MM.1S (cell line): ENCODE measurements around the gene CSF3R.

ENCODE experiments used
- DNase-seq: peaks from one replicate; pipeline ENCODE4 v3.0.0-alpha.2; 2015
- H2AFZ ChIP-seq: fragments of 300-600 bp; sonication (generic); 2 replicates; pipeline ENCODE4 v1.6.0; 2016; ENCODE audit warnings: antibody characterized with exemption, low read length
- H3F3A ChIP-seq: fragments of 300-600 bp; sonication (generic); 2 replicates; pipeline ENCODE4 v1.6.1; 2016; ENCODE audit warnings: mild to moderate bottlenecking, antibody characterized with exemption, low read length, moderate library complexity, mixed read lengths; ENCODE audit not compliant: insufficient read depth
- H3K27ac ChIP-seq: fragments of 300-600 bp; sonication (generic); 2 replicates; pipeline ENCODE4 v1.5.1; 2016; ENCODE audit warnings: mild to moderate bottlenecking, low read length
- H3K27me3 ChIP-seq: fragments of 300-600 bp; sonication (generic); replicated peaks from 2 replicates; pipeline ENCODE4 v1.6.0; 2016; ENCODE audit warnings: low read length; ENCODE audit not compliant: insufficient read depth
- H3K36me3 ChIP-seq: fragments of 300-600 bp; sonication (generic); replicated peaks from 2 replicates; pipeline ENCODE4 v1.6.1; 2016; ENCODE audit warnings: mild to moderate bottlenecking, low read length, mixed read lengths; ENCODE audit not compliant: insufficient read depth
- H3K4me1 ChIP-seq: fragments of 300-600 bp; sonication (generic); 2 replicates; pipeline ENCODE4 v1.6.1; 2016; ENCODE audit warnings: low read length, mixed read lengths
- H3K4me2 ChIP-seq: fragments of 300-600 bp; sonication (generic); 2 replicates; pipeline ENCODE4 v1.6.0; 2016; ENCODE audit warnings: low read depth, low read length
- H3K4me3 ChIP-seq: fragments of 300-600 bp; sonication (generic); 2 replicates; pipeline ENCODE4 v1.5.1; 2016; ENCODE audit warnings: low read length, mixed read lengths
- H3K79me2 ChIP-seq: fragments of 300-600 bp; sonication (generic); 2 replicates; pipeline ENCODE4 v1.6.1; 2016; ENCODE audit warnings: mixed run types, low read length, mixed read lengths
- H3K9ac ChIP-seq: fragments of 300-600 bp; sonication (generic); 2 replicates; pipeline ENCODE4 v1.6.1; 2016; ENCODE audit warnings: low read length, mixed read lengths
- H3K9me2 ChIP-seq: fragments of 300-600 bp; sonication (generic); replicated peaks from 2 replicates; pipeline ENCODE4 v1.6.1; 2016; ENCODE audit warnings: mild to moderate bottlenecking, low read length, mixed read lengths; ENCODE audit not compliant: insufficient read depth
- H3K9me3 ChIP-seq: fragments of 300-600 bp; sonication (generic); replicated peaks from 2 replicates; pipeline ENCODE4 v1.6.1; 2016; ENCODE audit warnings: mild to moderate bottlenecking, low read length, mixed read lengths; ENCODE audit not compliant: insufficient read depth
- H4K20me1 ChIP-seq: fragments of 300-600 bp; sonication (generic); 2 replicates; pipeline ENCODE4 v1.6.1; 2016; ENCODE audit warnings: mild to moderate bottlenecking, low read length, moderate library complexity, mixed read lengths; ENCODE audit not compliant: insufficient read depth
- CTCF ChIP-seq: fragments of 300-600 bp; sonication (generic); IDR thresholded peaks from 2 replicates; pipeline ENCODE4 v1.5.1; 2016; ENCODE audit warnings: antibody characterized with exemption, low read length, mixed read lengths
- EZH2 ChIP-seq: fragments of 300-600 bp; sonication (generic); optimal IDR thresholded peaks from 2 replicates; pipeline ENCODE3; 2017; ENCODE audit warnings: low read depth, mild to moderate bottlenecking, antibody characterized with exemption, low read length, mixed read lengths
- EZH2phosphoT487 ChIP-seq: fragments of 300-600 bp; sonication (generic); IDR thresholded peaks from 2 replicates; pipeline ENCODE4 v1.6.1; 2018; ENCODE audit warnings: antibody characterized with exemption, low read length

Gene CSF3R

GRCh38 chr1:36508257-36508656, 25.5 kb upstream of the CSF3R start:
- H4K20me1 ChIP-seq: no peaks in the 10 kb centered on the region
- no peak for TF ChIP-seq EZH2
- TF ChIP-seq CTCF: no peak
- TF ChIP-seq EZH2phosphoT487: no peak
- H3K4me2 ChIP-seq: no peak overlapping the region
- no peaks in the 10 kb centered on the region for H3K4me1 ChIP-seq
- no peaks in the 10 kb centered on the region for H3K79me2 ChIP-seq
- H3K4me3 ChIP-seq: no peak overlapping the region
- no peak for DNase-seq
- H3K36me3 ChIP-seq: no peaks in the 10 kb centered on the region
- no peaks in the 10 kb centered on the region for H3F3A ChIP-seq
- no peaks in the 10 kb centered on the region for H3K9me2 ChIP-seq
- H2AFZ ChIP-seq: no peak overlapping the region
- peaks cover 45% of the 10 kb centered on the region for H3K27me3 ChIP-seq
- H3K9me3 ChIP-seq: no peaks in the 10 kb centered on the region
- no peak overlapping the region for H3K9ac ChIP-seq
- no peak overlapping the region for H3K27ac ChIP-seq

GRCh38 chr1:36506276-36506920, 23.7 kb upstream of the CSF3R start:
- no peaks in the 10 kb centered on the region for H4K20me1 ChIP-seq
- no peak overlapping the region for H3K4me2 ChIP-seq
- no peak overlapping the region for H2AFZ ChIP-seq
- H3K36me3 ChIP-seq: no peaks in the 10 kb centered on the region
- no peak overlapping the region for H3K9ac ChIP-seq
- no peak overlapping the region for H3K4me3 ChIP-seq
- no peaks in the 10 kb centered on the region for H3K9me2 ChIP-seq
- DNase-seq: no peak
- TF ChIP-seq CTCF (no peak), EZH2phosphoT487 (no peak)
- H3K27me3 ChIP-seq: peaks cover 43% of the 10 kb centered on the region
- no peaks in the 10 kb centered on the region for H3F3A ChIP-seq
- H3K9me3 ChIP-seq: no peaks in the 10 kb centered on the region
- H3K27ac ChIP-seq: no peak overlapping the region
- H3K79me2 ChIP-seq: no peaks in the 10 kb centered on the region
- no peaks in the 10 kb centered on the region for H3K4me1 ChIP-seq

GRCh38 chr1:36503733-36504132, 21.0 kb upstream of the CSF3R start:
- peaks cover 32% of the 10 kb centered on the region for H3K27me3 ChIP-seq
- no peaks in the 10 kb centered on the region for H3K9me3 ChIP-seq
- no peak overlapping the region for H3K27ac ChIP-seq
- no peak for DNase-seq
- H3K4me1 ChIP-seq: no peaks in the 10 kb centered on the region
- no peak overlapping the region for H2AFZ ChIP-seq
- H3K36me3 ChIP-seq: no peaks in the 10 kb centered on the region
- H3K9me2 ChIP-seq: no peaks in the 10 kb centered on the region
- H3K79me2 ChIP-seq: no peaks in the 10 kb centered on the region
- no peaks in the 10 kb centered on the region for H3F3A ChIP-seq
- H3K4me3 ChIP-seq: no peak overlapping the region
- no peaks in the 10 kb centered on the region for H4K20me1 ChIP-seq
- H3K9ac ChIP-seq: no peak overlapping the region
- no peak overlapping the region for H3K4me2 ChIP-seq
- TF ChIP-seq EZH2phosphoT487 (no peak), CTCF (no peak), EZH2 (no peak)
